ENCODE measurements around the gene ANKRD66.
"Not testable (repeated sequence)": the region's sequence is repeated elsewhere in the genome, so short reads cannot be mapped to it uniquely, and the experiment has no call there.

The ANKRD66 gene

DNA sequence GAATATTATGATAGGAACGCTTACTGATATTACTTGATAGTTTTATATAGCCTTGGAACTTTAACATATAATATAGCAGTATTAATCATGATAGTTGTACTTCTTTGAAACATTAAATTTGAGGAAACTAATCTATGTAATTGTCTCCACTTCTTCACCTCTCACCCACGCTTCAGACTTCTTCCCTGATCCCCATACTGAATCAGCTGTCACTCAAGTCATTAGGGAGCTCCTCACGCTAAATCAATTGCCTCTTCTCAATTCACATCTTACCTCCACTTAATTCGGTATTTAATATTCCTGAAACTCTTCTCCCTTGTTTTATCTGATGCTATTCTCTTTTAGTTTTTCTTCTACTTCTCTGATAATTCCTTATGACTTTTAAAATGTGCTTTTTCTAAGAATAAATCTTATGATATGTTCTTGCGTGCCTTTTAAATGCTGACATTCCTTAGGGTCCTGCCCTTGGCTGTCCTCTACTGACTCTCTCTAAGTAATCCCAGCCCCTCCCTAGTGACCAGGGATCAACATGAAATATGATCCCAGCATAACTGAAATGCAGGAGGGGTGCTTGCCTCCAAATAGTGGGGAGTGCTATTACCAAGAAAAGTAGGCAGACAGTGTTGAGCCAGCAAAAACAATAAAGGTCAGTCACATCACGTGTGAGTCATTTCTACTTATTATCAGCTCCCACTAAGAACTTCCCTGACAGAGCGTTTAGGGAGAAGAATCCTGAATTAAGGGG, 9.9 kb downstream of the ANKRD66 start:
- peak; percentile 43 for DNase-seq

DNA sequence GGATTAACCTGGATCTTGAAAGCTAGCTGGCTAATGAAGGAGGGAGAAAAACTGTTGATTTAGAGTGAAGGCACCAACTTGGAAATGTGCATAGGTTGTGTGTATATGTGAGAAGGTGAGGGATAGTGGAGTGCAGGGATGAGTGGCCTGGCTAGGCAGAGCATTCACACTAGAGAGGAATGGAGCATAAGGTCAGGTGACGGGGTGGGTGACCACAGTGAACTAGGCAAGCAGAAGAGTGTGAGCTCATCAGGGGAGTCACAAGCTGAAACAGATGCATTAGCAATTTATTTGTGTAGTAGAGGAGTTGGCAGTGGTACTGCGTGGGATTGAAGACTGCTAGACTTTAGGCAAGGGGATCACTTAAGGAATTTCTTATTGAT, 10.5 kb downstream of the ANKRD66 start:
- DNase-seq: no peak

DNA sequence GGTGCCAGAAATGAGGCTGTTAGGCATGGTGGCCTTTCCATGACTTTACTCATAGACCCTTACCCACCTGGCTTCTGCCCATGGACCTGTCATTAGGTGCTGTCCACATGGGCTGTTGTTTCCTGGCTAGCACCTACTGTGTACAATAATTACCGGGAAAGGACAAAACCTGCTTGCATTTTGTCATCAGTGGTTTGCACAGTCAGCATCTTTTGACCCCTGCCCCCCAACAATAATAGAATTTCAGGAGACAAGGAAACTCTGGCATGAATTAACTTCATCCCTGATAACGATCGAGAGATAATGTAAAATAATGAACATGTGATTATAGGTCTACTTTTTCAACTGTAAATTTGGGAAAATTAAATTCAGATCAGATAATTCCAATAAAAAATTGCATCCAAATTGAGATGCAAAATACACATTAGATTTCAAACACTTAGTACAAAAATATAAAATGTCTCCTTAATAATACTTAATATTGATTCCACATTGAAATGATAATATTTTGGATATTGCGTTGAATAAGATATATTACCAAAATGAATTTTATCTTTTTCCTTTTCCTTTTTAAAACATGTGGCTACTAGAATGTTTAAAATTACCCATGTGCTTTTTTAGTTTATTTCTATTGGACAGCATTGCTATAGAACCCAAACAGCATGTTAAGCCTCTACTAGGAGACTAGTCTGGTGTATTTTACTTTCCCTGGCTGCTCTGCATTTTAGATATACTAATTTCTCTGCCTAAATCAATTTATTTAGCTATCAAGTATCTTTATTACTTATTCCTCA, 12.4 kb downstream of the ANKRD66 start:
- no peak for DNase-seq

DNA sequence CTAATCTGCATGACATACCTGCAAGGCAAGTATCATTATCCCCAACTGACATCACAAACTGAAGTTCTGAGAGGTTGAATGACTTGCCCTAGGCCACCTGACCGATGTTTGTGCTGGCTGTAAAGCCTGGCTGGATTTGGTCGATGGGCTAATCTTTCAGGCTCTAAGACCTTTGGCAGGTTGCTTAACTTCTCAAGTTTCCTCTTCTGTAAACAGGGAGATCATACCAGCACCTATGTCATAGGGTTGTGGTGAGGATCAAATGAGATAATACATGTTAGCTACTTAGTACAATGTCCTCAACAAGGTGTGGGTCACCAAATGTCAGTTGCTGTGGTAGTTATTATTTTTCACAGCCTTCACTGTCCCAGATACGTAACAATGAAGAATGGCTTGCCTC, 14.2 kb downstream of the ANKRD66 start:
- DNase-seq: no peak

DNA sequence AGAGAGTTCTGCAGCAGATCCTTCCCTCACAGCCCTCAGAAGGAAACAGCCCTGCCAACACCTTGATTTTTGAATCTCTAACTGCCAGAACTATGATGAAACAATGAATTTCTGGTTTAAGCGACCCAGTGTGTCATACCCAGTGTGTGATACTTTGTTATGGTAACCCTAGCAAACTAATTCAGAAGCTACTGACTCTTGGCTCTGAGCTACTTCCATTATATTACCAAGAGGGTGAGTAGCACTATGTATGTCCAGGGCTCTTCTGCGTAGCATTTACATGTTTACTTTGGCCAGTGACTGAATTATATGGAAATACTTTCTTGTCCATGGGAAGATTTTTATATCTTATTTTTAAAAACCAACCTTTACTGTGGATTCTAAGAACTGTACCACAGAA, 16.7 kb downstream of the ANKRD66 start:
- DNase-seq: no peak

DNA sequence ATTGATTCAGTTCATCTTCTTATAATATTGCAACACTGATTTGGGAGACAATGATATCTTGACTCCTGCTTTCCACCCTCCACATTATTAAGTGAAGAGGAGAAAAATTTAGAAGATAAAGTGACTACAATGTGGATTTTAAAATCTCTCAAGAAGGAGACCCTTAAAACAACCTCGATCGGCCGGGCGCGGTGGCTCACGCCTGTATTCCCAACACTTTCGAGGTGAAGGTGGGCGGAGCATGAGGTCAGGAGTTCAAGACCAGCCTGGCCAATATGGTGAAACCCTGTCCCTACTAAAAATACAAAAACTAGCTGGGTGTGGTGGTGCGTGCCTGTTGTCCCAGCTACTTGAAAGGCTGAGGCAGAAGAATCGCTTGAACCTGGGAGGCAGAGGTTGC, 17.5 kb downstream of the ANKRD66 start:
- DNase-seq: not testable (repeated sequence)

DNA sequence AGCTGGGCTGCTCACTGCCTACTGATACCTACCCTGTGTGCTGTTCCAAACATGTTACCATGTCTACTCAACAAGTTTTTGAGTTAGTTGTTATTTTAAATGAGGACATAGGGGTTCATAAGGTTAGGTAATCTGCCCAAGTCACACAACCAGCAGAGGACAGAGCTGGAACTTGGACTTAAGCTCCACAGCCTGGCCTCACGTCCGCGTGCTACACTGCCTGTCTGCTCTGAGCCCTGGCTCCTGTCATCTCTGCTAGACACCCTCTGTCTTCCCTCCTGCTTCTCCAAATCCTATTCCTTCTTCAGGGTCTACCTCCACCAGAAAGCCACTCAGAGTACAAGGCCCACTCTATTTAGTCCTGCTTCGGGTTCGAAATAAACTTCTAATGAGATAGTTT, 18.2 kb downstream of the ANKRD66 start:
- no peak for DNase-seq

DNA sequence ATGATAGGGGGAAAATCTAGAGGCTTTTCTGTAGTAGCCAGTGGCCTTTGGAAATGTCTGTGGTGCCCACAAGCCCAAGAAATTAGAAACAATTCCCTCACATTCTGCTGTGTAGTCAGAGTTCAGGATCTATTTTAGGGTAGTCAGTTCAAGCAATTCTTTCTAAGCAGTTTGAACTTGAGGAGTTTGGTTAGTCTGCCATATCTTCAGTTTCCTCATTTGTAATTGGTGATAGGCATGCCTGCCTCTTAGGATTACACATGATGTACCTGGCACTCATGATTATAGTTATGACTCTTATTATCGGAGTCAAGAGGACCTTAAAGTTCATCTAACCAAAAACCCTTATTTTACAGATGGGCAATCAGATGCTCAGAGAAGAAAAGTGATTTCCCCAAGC, 25.3 kb downstream of the ANKRD66 start:
- no peak for DNase-seq

DNA sequence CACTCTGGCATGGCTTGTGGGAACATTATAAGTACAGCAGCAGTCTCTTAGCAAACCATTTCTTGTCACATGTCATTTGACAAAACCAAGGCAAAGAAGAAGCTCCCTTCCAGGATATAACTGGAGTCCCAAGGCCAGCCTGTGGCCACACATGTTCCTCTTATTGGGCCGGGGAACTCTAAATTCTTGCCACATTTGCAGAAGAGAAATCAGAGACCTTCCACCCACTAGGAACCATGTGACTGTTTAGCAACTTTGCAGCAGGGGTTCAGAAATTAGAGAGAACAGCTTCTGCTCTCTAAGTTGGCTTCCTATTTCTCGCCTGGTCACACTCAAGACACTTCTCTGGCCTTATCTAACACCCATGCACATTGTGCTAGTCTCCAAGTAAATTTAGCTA, 26.0 kb downstream of the ANKRD66 start:
- no peak for DNase-seq

DNA sequence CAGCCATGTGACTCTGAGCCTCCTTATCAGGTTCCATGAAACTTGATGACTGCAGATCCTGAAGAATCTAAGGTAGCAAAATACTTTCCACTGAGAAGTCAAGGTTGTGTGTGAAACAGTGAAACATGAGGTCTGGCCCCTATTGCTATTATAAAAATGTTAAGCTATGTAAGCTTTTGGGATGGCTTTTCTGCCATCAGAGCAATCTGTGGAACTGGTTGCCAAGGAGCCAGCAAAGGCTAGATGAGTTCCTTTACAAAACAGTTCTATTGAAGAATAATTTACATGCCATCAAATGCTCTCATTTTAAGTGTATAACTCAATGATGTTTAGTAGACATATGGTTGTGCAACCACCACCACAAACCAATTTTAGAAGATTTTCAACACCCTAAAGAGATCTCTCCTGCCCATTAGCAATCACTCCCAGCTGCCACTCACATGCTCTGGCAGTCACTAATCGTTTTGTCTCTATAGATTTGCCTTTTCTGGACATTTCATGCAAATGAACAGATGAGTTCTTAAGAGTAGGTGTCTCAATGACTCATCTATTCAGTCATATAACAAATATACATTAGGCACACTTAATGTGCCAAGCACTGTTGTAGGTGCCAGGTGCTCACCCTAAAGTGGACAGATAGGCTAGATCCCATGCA, 26.6 kb downstream of the ANKRD66 start:
- no peak for DNase-seq

DNA sequence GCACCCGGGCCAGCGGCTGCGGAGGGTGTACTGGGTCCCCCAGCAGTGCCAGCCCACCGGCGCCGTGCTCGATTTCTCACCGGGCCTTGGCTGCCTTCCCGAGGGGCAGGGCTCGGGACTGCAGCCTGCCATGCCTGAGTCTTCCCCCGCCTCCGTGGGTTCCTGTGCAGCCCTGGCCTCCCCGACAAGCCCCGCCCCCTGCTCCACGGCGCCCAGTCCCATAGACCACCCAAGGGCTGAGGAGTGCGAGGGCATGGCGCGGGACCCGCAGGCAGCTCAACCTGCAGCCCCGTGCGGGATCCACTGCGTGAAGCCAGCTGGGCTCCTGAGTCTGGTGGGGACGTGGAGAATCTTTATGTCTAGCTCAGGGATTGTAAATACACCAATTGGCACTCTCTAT, 28.0 kb downstream of the ANKRD66 start:
- not testable (repeated sequence) for DNase-seq

DNA sequence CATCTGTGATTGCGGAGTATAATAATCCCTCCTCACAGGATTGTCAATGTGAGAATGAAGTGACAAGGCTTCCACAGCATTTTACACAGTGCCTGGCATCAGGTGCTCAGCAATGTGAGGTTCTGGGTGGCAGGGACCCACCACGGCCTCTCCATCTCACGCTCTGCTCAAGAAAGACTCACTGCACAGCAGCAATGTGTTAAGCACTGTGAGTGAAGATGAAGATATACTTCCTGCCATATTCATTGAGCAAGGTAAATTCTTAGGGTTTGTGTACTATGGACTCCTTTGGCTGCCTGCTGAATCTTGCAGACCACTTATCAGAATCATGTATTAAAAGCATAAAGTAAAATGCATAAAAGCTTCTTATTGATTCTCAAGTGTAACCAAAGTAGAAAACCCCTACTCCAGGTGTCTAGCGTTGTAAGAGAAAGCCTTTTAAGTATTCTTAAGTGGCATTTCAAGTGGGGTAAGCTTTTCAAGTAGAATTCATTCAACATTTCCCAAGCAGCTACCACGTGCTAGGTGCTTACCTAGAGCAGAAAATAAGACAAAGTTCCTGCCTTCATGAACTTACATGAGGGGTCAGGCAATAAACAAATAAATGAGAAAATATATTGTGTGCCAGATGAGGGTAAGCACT, 29.5 kb downstream of the ANKRD66 start:
- no peak for DNase-seq

DNA sequence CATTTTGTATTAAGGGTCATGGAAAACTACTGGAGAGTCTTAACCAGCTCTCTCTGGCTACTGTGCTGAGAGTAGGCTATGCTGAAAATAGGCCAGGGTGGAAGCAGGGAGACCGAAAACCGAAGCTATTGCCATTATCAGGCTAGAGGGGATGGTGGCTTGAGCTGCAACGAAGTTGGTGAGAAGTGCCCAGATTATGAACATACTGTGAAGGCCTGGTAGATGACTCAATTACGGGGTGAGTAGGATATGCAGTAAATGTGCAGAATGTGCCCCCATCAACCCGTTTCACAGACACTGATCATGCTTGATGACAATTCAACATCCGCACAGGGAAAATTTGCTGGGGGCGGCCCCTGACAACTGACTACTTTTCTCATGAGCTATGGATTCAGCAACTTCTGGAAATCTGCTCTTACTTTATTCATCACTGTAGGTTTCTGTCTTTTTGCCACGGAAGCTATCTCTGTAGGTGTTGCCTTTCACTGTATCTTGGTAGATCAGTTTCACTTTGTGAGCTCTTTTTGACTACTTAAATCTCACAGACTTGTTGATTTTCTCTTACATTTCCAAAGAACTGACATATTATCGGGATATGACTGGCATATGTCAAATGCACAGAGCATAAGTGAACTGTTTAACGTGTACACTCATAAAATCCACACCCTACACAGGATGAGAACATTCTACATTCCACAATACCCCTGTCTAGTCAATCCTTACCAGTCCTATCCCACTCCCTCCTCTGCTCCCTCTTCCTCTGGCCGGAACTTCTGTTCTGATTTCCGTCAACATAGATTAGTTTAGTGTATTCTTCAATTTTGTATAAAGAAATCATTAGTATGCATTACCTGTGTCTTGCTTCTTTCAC, 31.0 kb downstream of the ANKRD66 start:
- no peak for DNase-seq

DNA sequence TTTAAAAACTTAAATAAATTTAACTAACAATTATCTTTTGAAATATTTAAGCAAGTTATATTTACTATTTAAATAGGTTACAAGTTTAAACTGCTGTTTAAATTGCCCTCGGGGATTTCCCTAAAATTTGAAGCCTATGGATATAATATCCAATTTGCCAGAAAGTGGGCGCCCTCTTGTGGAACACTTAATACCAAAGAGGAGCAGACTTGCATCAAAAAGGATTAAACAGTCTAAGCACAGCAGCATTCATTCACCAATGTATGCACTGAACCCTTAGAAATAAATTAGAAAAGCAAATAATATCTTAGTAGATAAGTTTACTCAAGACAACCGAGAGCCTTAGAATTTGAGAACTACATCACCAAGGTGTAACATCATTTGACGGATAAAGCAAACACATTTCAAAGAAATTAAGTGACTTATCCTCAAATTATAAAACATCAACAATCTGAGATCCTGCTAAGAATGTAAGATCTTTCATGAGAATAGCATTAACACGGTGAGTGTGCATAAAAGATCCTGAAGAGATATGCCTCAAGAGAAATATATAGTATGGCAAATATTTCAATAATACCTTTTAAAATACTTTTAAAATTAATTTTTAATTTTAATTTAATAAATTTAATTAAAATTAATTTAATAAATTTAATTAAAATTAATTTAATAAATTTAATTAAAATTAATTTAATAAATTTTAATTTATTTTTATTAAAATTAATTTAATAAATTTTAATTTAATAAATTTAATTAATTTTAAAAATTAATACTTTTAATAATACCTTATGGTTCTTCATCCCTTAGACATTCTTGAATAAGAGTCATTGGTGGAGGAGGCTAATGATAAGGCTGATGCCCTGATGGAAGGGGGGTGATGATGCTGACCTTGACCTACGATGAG, 35.0 kb downstream of the ANKRD66 start:
- DNase-seq: peak; percentile 91

DNA sequence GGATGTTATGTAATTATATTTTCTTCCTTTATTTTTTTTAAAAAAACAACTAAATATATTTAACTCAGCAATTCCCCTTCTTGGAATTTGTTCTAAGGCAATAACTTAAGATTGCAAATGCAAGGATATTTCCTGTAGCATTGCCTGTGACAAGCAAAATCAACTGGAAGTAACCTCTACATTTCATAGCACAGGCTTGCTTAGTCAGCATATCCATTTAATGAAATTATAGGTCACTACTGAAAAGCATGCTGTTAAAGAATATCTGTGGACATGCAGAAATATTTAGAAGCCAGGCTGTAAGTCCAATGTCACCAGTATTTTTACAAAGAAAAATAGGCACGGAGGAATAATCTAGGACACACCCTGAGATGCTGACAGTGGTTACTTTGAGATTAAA, 37.8 kb downstream of the ANKRD66 start:
- no peak for DNase-seq

DNA sequence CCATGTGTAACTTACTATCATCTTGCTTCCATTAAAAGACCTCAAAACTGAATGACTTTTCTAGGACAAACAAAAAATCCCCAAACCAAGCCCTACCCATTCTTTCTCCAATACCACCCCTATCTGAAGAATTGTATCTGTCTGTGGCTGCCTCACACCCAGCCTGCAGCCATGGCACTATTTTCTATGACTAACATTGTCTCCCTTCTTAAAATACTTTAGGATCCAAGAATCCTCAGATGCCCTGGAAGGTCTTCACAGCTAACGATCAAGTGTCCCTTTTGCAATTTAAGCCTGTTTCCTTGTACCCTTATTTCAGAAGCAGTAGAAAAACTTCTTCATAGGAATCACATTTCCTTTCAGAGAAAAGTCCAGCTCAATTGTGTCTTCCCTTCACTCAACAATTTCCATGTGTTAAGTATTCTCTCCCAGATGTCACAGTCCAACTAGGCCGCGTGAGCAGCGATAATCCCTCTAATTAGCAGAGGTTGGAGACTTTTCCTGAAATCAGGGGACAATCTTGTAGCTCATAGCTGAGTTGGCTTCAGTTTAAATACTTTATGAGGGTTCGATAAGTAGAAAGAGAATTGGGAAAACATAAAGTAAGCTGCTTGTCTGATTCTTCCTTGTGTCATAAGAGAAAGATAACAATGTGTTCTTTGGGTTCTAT, 41.3 kb downstream of the ANKRD66 start:
- DNase-seq: no peak

DNA sequence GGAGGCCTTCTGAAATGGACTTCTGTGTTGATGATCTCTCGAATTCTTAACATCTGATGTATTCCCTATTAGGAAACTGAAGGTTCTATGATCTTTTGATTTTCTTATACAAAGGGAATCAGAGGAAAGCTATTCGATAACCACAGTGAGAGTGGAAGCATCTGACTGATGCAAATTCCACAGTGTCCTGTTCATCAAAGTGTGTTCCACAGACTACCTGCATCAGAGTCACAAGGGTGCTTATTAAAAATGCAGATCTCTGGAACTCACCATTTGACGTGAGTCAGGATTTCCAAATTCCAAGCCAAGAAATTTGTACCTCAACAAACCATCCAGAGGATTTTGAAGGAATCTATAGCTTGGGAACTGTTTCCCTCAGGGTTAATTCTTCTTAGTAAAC, 42.1 kb downstream of the ANKRD66 start:
- no peak for DNase-seq

DNA sequence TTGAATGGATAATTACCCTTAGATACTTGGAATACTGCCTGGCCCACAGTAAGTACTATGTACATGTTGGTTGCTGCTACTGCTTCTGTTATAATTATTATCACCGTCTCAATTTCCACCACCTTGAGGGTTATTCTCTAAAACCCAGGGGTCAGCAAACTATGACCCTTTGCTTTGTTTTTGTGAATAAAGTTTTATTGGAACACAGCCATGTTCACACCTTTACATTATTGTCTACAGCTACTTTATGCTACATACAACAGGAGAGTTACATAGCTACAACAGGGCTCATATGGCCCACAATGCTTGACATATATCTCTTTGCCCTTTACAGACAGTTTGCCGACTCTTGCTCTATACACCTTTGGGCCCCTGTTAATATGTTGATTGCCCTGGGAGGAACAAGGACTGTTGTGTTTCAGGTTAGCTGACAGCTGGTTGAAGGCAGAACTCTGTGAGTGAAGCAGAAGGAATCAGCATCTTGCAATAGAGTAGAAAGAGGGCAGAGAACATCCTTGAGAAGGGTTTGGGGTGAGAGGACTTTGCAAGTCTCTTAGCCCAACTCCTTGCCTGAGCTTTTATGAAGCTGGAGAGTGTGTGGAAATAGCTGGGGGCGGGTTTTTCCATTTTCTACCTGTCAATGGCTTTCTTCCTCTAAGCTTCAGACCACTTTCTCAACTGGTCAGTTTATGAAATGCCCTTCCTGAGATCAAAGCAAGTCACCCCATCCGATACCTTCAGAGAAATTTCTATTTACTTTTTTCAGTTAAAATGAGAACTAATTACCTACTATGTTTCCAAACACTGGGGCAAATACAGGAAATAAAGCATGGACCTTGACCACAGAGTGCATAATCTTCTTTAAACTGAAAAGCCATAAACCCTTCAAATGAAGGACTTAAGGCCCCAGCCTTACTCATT, 43.0 kb downstream of the ANKRD66 start:
- no peak for DNase-seq

DNA sequence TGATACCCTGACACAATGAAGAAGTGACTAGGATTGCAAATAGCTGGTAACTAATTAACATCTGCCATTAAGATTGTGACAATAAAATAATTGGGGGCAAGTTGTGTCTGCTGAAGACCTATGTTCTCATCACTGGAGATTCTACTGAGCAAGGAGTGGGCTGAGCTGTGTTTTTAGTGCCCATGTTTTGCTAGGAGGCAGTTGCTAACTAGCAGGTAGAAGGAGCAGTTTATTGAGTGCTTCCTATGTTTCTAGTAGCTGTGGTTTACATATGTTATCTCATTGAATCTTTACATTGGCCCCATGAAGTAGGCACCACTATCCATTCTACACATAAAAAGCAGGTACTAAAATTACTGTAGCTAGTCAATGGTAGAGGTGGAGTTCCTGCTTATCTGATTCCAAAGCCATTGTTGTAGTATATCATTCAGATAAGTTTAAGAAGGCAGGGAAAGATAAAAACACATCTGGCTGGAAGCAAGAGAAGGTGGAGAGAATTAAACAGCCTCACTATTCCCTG, 43.7 kb downstream of the ANKRD66 start:
- no peak for DNase-seq
